ENCODE data around the gene SLC9A5.

DNA sequence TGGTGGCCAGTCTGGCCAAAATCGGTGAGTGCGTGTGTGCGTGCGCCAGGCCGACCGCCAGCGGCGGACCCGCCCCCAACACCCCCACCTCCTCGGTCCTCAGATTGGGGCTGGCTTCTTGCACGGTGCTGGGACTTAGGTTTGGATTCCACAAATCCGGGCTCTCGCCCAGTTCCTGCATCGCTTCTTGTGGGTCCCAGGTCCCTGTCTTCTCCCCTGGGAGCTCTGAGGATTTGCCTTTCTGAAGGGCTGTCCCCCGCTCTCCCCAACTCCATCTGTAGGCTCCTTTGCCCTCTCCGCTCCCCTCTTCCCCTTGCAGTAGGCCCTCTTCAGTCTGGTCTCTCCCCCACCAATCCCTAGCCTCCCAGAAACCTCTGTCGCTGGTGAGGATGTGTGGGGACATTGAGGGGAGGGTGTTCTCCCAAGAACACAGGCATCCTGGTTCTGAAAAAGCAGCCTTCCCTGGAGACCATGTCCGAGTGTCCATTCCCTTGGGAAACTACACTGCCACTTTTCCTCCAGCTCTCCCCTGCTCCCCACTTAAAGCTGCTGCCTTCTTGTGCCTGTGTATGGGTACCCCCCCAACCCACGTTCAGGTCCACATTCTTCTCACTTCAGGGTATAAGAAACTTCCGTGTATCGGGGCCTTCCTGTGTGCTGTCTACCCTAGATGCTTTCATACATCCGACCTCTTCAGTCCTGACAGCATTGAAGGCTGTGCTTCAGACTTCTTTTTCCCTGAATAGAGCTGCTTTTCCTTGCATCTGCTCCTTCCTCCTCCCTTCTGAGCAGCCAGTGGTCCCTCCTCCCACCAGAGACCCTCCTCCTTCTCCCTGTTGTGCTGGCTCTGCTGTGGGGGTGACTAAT, 632 bp downstream of the SLC9A5 start:
- TF ChIP-seq, protein P1, sequence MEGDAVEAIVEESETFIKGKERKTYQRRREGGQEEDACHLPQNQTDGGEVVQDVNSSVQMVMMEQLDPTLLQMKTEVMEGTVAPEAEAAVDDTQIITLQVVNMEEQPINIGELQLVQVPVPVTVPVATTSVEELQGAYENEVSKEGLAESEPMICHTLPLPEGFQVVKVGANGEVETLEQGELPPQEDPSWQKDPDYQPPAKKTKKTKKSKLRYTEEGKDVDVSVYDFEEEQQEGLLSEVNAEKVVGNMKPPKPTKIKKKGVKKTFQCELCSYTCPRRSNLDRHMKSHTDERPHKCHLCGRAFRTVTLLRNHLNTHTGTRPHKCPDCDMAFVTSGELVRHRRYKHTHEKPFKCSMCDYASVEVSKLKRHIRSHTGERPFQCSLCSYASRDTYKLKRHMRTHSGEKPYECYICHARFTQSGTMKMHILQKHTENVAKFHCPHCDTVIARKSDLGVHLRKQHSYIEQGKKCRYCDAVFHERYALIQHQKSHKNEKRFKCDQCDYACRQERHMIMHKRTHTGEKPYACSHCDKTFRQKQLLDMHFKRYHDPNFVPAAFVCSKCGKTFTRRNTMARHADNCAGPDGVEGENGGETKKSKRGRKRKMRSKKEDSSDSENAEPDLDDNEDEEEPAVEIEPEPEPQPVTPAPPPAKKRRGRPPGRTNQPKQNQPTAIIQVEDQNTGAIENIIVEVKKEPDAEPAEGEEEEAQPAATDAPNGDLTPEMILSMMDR (IDR thresholded peaks at IDR 0.05) = no peak
- 0 out of 2 replicates have a peak, but pooled peaks have one; percentile 7 for TF ChIP-seq SP1 (CRISPR knock-in tag; conservative IDR thresholded peaks at IDR 0.05)
- TF ChIP-seq IRF2 (CRISPR knock-in tag; IDR thresholded peaks at IDR 0.05; ENCODE audit: borderline replicate concordance, low read depth) = no peak
- no peak for TF ChIP-seq ETV6 (CRISPR knock-in tag; IDR thresholded peaks at IDR 0.05)
- TF ChIP-seq TCF7 (CRISPR knock-in tag; IDR thresholded peaks at IDR 0.05; ENCODE audit: low read depth) = no peak
- no peak for TF ChIP-seq GABPB1 (CRISPR knock-in tag; IDR thresholded peaks at IDR 0.05)
- TF ChIP-seq ZNF263 (CRISPR knock-in tag; IDR thresholded peaks at IDR 0.05; ENCODE audit: low read depth) = peak; percentile 83; the same call in 1 of the 2 replicates
- TF ChIP-seq ATF2 (CRISPR knock-in tag; IDR thresholded peaks at IDR 0.05; ENCODE audit: borderline replicate concordance, low read depth) = no peak

Data from WTC11 (cell line).